ENCODE data around the gene AFF1.

AFF1 gene

DNA sequence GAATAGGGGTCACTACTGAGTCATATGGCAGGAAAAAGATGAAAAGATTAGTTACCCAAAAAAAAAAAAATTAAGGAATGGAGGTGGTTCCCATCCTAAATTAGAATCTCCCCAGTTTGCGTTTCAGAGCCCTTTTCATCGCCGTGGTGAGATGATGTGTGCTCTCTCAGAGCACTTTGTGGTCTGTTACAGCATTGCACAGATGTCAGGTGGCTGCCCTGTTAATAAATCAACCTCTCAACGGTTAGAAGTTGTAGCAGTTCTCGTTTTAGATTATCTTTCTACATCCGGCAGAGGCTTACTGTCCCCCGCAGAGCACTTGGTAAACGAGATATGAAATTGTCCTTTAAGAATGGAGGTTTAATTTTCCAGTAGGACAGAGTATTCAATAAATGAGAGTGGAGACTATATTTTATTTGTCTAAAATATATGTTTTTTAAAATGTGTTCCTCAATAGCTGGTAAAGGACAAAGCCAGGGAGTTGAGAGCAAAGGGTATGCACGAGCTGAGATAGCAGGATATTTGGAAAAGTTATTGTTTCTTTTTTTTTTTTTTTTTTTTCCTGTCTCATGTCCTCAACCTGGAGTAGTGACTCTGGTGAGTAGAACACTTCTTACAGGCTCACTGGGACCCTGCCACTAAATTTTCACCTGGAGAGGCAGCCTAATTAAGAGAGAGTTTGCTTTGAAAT is 26.9 kb downstream of the AFF1 start:
- TF ChIP-seq, protein P1, sequence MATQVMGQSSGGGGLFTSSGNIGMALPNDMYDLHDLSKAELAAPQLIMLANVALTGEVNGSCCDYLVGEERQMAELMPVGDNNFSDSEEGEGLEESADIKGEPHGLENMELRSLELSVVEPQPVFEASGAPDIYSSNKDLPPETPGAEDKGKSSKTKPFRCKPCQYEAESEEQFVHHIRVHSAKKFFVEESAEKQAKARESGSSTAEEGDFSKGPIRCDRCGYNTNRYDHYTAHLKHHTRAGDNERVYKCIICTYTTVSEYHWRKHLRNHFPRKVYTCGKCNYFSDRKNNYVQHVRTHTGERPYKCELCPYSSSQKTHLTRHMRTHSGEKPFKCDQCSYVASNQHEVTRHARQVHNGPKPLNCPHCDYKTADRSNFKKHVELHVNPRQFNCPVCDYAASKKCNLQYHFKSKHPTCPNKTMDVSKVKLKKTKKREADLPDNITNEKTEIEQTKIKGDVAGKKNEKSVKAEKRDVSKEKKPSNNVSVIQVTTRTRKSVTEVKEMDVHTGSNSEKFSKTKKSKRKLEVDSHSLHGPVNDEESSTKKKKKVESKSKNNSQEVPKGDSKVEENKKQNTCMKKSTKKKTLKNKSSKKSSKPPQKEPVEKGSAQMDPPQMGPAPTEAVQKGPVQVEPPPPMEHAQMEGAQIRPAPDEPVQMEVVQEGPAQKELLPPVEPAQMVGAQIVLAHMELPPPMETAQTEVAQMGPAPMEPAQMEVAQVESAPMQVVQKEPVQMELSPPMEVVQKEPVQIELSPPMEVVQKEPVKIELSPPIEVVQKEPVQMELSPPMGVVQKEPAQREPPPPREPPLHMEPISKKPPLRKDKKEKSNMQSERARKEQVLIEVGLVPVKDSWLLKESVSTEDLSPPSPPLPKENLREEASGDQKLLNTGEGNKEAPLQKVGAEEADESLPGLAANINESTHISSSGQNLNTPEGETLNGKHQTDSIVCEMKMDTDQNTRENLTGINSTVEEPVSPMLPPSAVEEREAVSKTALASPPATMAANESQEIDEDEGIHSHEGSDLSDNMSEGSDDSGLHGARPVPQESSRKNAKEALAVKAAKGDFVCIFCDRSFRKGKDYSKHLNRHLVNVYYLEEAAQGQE (IDR thresholded peaks at IDR 0.05; ENCODE audit: low read depth): no peak
- TF ChIP-seq CREB1 (IDR thresholded peaks at IDR 0.05; ENCODE audit: low read depth) (no peak), FOXM1 (IDR thresholded peaks at IDR 0.05; ENCODE audit: borderline replicate concordance, low read depth) (no peak), RAD21 (IDR thresholded peaks at IDR 0.05; ENCODE audit: low read depth) (no peak), ZBTB7A (IDR thresholded peaks at IDR 0.05; ENCODE audit: low read depth) (no peak), TAF1 (IDR thresholded peaks at IDR 0.05; ENCODE audit: low read depth) (no peak), YY1 (IDR thresholded peaks at IDR 0.05; ENCODE audit: low read depth) (no peak), TEAD4 (IDR thresholded peaks at IDR 0.05) (no peak), CEBPB (IDR thresholded peaks at IDR 0.05) (no peak), TCF12 (IDR thresholded peaks at IDR 0.05; ENCODE audit: low read depth) (no peak), EP300 (IDR thresholded peaks at IDR 0.05; ENCODE audit: borderline replicate concordance) (no peak), EGR1 (IDR thresholded peaks at IDR 0.05) (no peak), NFIC (IDR thresholded peaks at IDR 0.05) (no peak)
- TF ChIP-seq, protein P2, sequence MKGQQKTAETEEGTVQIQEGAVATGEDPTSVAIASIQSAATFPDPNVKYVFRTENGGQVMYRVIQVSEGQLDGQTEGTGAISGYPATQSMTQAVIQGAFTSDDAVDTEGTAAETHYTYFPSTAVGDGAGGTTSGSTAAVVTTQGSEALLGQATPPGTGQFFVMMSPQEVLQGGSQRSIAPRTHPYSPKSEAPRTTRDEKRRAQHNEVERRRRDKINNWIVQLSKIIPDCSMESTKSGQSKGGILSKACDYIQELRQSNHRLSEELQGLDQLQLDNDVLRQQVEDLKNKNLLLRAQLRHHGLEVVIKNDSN (IDR thresholded peaks at IDR 0.05): no peak
- TF ChIP-seq, protein P3, sequence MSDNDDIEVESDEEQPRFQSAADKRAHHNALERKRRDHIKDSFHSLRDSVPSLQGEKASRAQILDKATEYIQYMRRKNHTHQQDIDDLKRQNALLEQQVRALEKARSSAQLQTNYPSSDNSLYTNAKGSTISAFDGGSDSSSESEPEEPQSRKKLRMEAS (IDR thresholded peaks at IDR 0.05): no peak

DNA sequence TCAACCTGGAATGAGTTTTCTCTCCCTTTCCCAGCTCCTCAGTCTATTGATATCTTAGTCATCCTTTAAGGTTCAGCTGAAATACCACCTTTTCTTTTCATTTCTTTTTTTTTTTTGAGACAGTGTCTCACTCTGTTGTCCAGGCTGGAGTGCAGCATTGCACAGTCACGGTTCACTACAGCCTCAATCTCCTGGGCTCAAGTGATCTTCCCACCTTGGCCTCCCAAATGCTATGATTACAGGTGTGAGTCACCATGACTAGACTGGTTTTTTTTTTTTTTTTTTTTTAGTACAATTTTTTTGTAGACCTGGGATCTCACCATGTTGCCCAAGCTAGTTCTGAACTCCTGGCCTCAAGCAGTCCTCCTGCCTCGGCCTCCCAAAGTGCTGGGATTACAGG is 28.9 kb downstream of the AFF1 start:
- TF ChIP-seq, protein P1 (IDR thresholded peaks at IDR 0.05; ENCODE audit: low read depth): no peak
- TF ChIP-seq TCF12 (IDR thresholded peaks at IDR 0.05; ENCODE audit: low read depth) (no peak), EGR1 (IDR thresholded peaks at IDR 0.05) (no peak), CEBPB (IDR thresholded peaks at IDR 0.05) (no peak), EP300 (IDR thresholded peaks at IDR 0.05; ENCODE audit: borderline replicate concordance) (no peak), YY1 (IDR thresholded peaks at IDR 0.05; ENCODE audit: low read depth) (no peak), TAF1 (IDR thresholded peaks at IDR 0.05; ENCODE audit: low read depth) (no peak), RAD21 (IDR thresholded peaks at IDR 0.05; ENCODE audit: low read depth) (no peak), FOXM1 (IDR thresholded peaks at IDR 0.05; ENCODE audit: borderline replicate concordance, low read depth) (no peak), NFIC (IDR thresholded peaks at IDR 0.05) (no peak), TEAD4 (IDR thresholded peaks at IDR 0.05) (no peak), CREB1 (IDR thresholded peaks at IDR 0.05; ENCODE audit: low read depth) (no peak)
- TF ChIP-seq, protein P3 (IDR thresholded peaks at IDR 0.05): no peak
- TF ChIP-seq, protein P2 (IDR thresholded peaks at IDR 0.05): no peak

DNA sequence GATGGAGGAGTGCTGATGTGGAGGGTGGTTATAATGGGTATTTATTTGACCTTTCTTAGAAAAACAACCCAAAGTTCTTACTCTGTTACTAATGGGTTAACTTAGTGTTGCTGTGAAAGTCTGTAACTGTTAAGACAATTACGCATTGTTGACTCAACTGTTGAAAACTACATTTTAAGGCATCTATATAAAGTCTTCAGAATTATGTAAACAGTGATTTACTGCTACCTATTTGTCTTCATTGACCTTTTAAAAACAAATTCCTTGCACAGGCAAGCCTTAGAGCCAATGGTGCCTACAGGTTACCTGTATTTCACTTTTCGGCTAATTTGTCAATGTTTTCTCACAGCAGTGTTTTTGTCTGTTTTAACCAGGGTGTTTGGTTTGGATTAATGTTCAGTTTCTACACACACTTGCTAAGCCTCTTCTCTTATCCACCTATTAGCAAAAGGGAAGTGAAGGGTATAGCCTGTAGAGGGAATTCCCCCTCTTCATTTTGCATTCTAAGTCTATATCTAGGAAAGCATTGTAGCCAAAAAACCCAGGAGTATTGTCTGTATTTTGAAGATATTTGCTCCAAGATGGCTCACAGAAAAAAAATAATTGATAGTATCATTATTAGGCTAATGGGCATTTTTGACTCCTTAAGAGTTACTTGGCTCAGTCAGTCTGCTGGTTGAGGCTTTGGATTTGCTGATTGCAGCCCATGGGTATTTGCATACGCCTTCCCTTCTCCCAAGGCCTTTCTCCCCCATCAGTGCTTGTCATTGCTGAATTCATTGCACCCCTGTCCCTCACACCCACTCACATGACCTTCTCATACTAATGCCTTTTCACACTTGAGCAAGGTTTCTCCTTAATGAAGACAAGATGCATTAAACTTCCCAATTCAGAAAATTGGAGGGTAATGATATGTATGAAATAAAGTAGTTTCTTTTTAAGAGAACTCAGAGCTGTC is 30.5 kb downstream of the AFF1 start:
- TF ChIP-seq NFIC (IDR thresholded peaks at IDR 0.05) (no peak), FOXM1 (IDR thresholded peaks at IDR 0.05; ENCODE audit: borderline replicate concordance, low read depth) (no peak), RAD21 (IDR thresholded peaks at IDR 0.05; ENCODE audit: low read depth) (no peak), TAF1 (IDR thresholded peaks at IDR 0.05; ENCODE audit: low read depth) (no peak), EGR1 (IDR thresholded peaks at IDR 0.05) (no peak), CEBPB (IDR thresholded peaks at IDR 0.05) (no peak), YY1 (IDR thresholded peaks at IDR 0.05; ENCODE audit: low read depth) (no peak), TCF12 (IDR thresholded peaks at IDR 0.05; ENCODE audit: low read depth) (no peak)
- TF ChIP-seq, protein P2 (IDR thresholded peaks at IDR 0.05): no peak

DNA sequence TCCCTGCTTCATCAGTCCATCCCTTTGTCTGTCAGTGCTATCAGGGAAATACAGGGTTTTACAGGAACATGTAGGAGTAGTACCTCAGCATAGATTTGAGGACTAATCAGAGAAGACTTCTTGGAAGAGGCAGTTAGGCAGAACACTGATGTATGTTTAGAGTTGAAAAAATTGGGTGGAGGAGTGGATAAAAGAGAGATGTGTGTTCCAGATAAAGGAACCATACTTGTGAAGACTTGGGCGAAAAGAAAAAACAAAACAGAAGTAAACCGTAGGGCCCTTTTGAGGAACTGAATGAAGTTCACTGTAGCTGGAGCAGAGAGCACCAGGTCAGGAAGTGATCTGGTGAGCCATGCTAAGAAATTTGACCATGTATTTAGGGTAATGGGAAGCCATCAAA is 32.3 kb downstream of the AFF1 start:
- TF ChIP-seq, protein P3 (IDR thresholded peaks at IDR 0.05): no peak
- no peak for TF ChIP-seq TAF1 (IDR thresholded peaks at IDR 0.05; ENCODE audit: low read depth)
- TF ChIP-seq CEBPB (IDR thresholded peaks at IDR 0.05): no peak
- TF ChIP-seq ZBTB7A (IDR thresholded peaks at IDR 0.05; ENCODE audit: low read depth): no peak
- TF ChIP-seq, protein P2 (IDR thresholded peaks at IDR 0.05): no peak
- TF ChIP-seq CREB1 (IDR thresholded peaks at IDR 0.05; ENCODE audit: low read depth): no peak
- no peak for TF ChIP-seq EP300 (IDR thresholded peaks at IDR 0.05; ENCODE audit: borderline replicate concordance)
- TF ChIP-seq RAD21 (IDR thresholded peaks at IDR 0.05; ENCODE audit: low read depth): no peak
- no peak for TF ChIP-seq FOXM1 (IDR thresholded peaks at IDR 0.05; ENCODE audit: borderline replicate concordance, low read depth)
- no peak for TF ChIP-seq TCF12 (IDR thresholded peaks at IDR 0.05; ENCODE audit: low read depth)
- no peak for TF ChIP-seq NFIC (IDR thresholded peaks at IDR 0.05)
- TF ChIP-seq YY1 (IDR thresholded peaks at IDR 0.05; ENCODE audit: low read depth): no peak
